ENCODE measurements around the gene AIMP2.
"Not testable (repeated sequence)": the region's sequence is repeated elsewhere in the genome, so short reads cannot be mapped to it uniquely, and the experiment has no call there.

The AIMP2 gene

GRCh38 chr7:6035686-6036085, 26.6 kb downstream of the AIMP2 start:
- TF ChIP-seq ARNT (IDR thresholded peaks at IDR 0.05): no peak
- no peak for TF ChIP-seq PKNOX1 (IDR thresholded peaks at IDR 0.05)
- TF ChIP-seq ZNF384 (IDR thresholded peaks at IDR 0.05): no peak
- TF ChIP-seq FOXM1 (IDR thresholded peaks at IDR 0.05; ENCODE audit: borderline replicate concordance): no peak
- TF ChIP-seq LEF1 (IDR thresholded peaks at IDR 0.05; ENCODE audit: borderline replicate concordance): no peak
- no peak for TF ChIP-seq FOXK2 (IDR thresholded peaks at IDR 0.05)
- no peak for TF ChIP-seq SP1 (IDR thresholded peaks at IDR 0.05)
- TF ChIP-seq TARDBP (IDR thresholded peaks at IDR 0.05): no peak
- TF ChIP-seq BHLHE40 (IDR thresholded peaks at IDR 0.05; ENCODE audit: borderline replicate concordance): no peak
- TF ChIP-seq ELF4 (IDR thresholded peaks at IDR 0.05): no peak
- TF ChIP-seq CTBP1 (IDR thresholded peaks at IDR 0.05; ENCODE audit: borderline replicate concordance): no peak
- TF ChIP-seq NFRKB (IDR thresholded peaks at IDR 0.05): no peak
- no peak for TF ChIP-seq L3MBTL2 (conservative IDR thresholded peaks at IDR 0.05)
- TF ChIP-seq SUZ12 (IDR thresholded peaks at IDR 0.05): no peak
- no peak for TF ChIP-seq HDGF (IDR thresholded peaks at IDR 0.05; ENCODE audit: borderline replicate concordance)
- ChIA-PET CTCF (no interaction called here), POLR2A (no interaction called here)
- no peak for DNase-seq (ENCODE audit: extremely low spot score)

GRCh38 chr7:6049780-6050179, 40.7 kb downstream of the AIMP2 start:
- DNase-seq (ENCODE audit: extremely low spot score): no peak
- TF ChIP-seq ELF4 (IDR thresholded peaks at IDR 0.05): no peak
- no peak for TF ChIP-seq FOXK2 (IDR thresholded peaks at IDR 0.05)
- TF ChIP-seq ZNF384 (IDR thresholded peaks at IDR 0.05): no peak
- no peak for TF ChIP-seq TARDBP (IDR thresholded peaks at IDR 0.05)
- no peak for TF ChIP-seq CTBP1 (IDR thresholded peaks at IDR 0.05; ENCODE audit: borderline replicate concordance)
- no peak for TF ChIP-seq SP1 (IDR thresholded peaks at IDR 0.05)
- no peak for TF ChIP-seq PKNOX1 (IDR thresholded peaks at IDR 0.05)
- TF ChIP-seq HDGF (IDR thresholded peaks at IDR 0.05; ENCODE audit: borderline replicate concordance): no peak
- TF ChIP-seq FOXA1 (IDR thresholded peaks at IDR 0.05): no peak
- no peak for TF ChIP-seq L3MBTL2 (conservative IDR thresholded peaks at IDR 0.05)
- POLR2A ChIA-PET: no interaction called here
- CTCF ChIA-PET: no interaction called here

- DNase-seq (ENCODE audit: extremely low spot score); POLR2A ChIA-PET; CTCF ChIA-PET: not testable (repeated sequence)
Observed at GRCh38 chr7:6051185-6051584, 42.1 kb downstream of the AIMP2 start.

GRCh38 chr7:6056616-6057015, 47.5 kb downstream of the AIMP2 start:
- POLR2A ChIA-PET: interaction anchor here (1.1 kb wide), 2 partner anchors 24 to 48 kb away, joined by 3 to 6 read pairs; partner anchors contain the start of genes AIMP2 and PMS2
- CTCF ChIA-PET: interaction anchor here (1.1 kb wide), 1 partner anchor 9 kb away, joined by 3 read pairs; no protein-coding TSS in a partner anchor
- TF ChIP-seq FOXM1 (IDR thresholded peaks at IDR 0.05; ENCODE audit: borderline replicate concordance) (no peak), CTBP1 (IDR thresholded peaks at IDR 0.05; ENCODE audit: borderline replicate concordance) (no peak), FOXK2 (IDR thresholded peaks at IDR 0.05) (no peak), L3MBTL2 (conservative IDR thresholded peaks at IDR 0.05) (no peak), FOXA1 (IDR thresholded peaks at IDR 0.05) (no peak), BHLHE40 (IDR thresholded peaks at IDR 0.05; ENCODE audit: borderline replicate concordance) (no peak), HDGF (IDR thresholded peaks at IDR 0.05; ENCODE audit: borderline replicate concordance) (no peak), NFRKB (IDR thresholded peaks at IDR 0.05) (no peak), TARDBP (IDR thresholded peaks at IDR 0.05) (no peak), LEF1 (IDR thresholded peaks at IDR 0.05; ENCODE audit: borderline replicate concordance) (no peak), SUZ12 (IDR thresholded peaks at IDR 0.05) (no peak), PKNOX1 (IDR thresholded peaks at IDR 0.05) (no peak), ZNF384 (IDR thresholded peaks at IDR 0.05) (no peak), SP1 (IDR thresholded peaks at IDR 0.05) (no peak), ELF4 (IDR thresholded peaks at IDR 0.05) (no peak), ARNT (IDR thresholded peaks at IDR 0.05) (no peak)
- no peak for DNase-seq (ENCODE audit: extremely low spot score)

GRCh38 chr7:6057316-6058129, 48.5 kb downstream of the AIMP2 start:
- ChIA-PET CTCF (interaction anchor here (1.1 kb wide), 1 partner anchor 8 kb away, joined by 3 read pairs; no protein-coding TSS in a partner anchor), POLR2A (interaction anchor here (0.6 to 1.1 kb wide), 2 partner anchors 49 to 60 kb away, joined by 3 to 6 read pairs; partner anchors contain the start of genes AIMP2 and PMS2)
- TF ChIP-seq SP1 (IDR thresholded peaks at IDR 0.05) (no peak), L3MBTL2 (conservative IDR thresholded peaks at IDR 0.05) (no peak), ZNF384 (IDR thresholded peaks at IDR 0.05) (0 out of 2 replicates have a peak, but pooled peaks have one; percentile 27), FOXA1 (IDR thresholded peaks at IDR 0.05) (no peak)
- DNase-seq (ENCODE audit: extremely low spot score): no peak

- POLR2A ChIA-PET: not testable (repeated sequence)
- CTCF ChIA-PET: interaction anchor here (0.7 kb wide), 1 partner anchor 388 kb away, joined by 4 read pairs; the partner anchor contains the start of gene DAGLB
Observed at GRCh38 chr7:6059941-6060340, 50.9 kb downstream of the AIMP2 start.

More at GRCh38 chr7:6059941-6060340, 50.9 kb downstream of the AIMP2 start:
- DNase-seq (ENCODE audit: extremely low spot score): not testable (repeated sequence)

Data from HEK293T (cell line).